Activated gamma-delta T cell (primary cell): ENCODE results near the gene PSMA7.

Experiments used
- DNase-seq: peaks from one replicate; lab custom pipeline; 2025; lab: John Stamatoyannopoulos, UW

Gene PSMA7

DNA sequence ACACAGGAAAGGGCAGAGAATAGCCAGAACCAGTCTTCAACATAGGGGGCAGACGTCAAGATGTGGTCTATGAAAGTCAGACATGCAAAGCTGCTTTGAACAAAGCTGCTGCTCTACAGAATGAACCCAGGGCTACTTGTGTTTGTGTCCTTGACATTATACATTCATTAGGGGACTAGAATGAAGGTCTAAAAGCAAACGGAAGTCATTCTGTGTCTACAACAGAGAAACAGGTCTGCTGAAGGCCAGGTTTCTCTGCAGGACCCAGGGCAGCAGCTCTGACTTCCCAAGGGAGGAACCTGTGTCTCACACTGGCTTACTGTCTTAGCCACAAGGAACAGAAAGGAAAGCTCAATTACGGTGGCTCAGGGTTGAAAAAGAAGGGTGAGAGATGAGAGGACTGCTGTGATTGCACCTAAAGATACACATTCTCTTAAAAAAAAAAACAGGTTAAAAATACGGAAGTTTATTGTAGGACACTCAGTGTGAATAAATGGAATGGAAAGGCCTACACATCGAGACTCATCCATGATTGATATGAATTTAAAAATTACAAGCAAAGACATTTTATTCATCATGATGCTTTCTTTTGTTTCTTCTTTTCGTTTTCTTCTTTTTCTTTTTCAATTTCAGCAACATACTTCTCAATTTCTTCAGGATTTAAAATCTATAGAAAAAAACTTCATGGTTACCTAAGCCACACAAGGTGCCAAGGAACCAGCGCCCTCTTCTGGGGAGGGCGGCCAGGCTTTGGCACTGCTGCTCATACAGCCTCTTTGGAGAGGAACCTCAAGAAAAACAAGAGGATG is 6.7 kb downstream of the PSMA7 start:
- DNase-seq, result peak; percentile 36

DNA sequence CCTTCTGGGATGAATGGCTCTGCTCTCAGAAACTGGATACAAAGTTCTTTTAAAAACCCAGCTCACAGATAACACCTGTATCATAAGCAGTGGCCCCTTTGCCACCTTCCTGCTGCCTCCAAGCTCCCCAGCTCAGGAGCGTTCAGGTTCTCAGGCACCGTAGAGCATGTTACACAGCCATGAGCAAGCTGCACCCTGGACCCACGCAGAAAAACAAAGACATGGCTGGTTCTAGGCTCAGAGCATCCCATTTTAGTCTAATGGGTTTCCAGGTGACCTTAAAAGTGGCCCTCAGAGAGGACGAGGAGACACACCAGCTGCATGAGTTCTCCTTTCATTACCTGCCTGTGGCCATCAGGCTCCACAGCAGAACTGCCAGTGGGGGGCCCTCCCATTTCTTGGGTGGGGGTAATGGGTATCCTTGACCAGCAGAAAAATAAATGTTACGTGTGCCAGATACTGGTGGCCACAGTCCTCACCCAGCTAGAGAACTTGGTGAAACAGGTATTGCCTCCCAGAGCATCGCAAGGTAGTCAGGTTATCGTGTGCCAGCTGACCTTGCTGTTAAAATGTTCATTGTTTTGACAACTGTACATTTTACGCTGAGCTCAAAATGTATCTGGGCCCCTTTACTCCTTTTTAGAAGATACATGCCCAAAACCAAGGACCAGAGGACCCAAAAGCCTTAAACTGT is 7.5 kb downstream of the PSMA7 start:
- DNase-seq, result no peak

DNA sequence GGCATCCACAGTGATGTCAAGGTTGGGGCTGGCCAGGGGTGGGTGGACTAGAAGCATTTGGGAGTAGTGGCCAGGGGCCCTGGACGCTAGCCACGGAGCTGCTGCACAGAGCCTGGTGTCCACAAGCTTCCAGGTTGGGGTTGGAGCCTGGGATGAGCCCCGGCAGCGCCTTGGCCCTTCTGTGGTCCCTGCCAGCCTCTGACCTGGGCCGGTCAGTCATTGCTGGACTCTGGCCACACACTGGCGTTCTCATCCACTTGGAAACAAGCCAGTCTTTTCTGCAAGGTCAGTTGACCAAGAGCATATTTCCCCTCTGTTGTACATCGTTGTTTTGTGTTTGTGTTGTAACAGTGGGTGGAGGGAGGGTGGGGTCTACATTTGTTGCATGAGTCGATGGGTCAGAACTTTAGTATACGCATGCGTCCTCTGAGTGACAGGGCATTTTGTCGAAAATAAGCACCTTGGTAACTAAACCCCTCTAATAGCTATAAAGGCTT is 8.4 kb downstream of the PSMA7 start:
- DNase-seq, result no peak

- DNase-seq, result no peak
Measured at GRCh38 chr20:62133864-62134263, 9.3 kb downstream of the PSMA7 start.

GRCh38 chr20:62133051-62133845 is 9.9 kb downstream of the PSMA7 start:
- no peak for DNase-seq

DNA sequence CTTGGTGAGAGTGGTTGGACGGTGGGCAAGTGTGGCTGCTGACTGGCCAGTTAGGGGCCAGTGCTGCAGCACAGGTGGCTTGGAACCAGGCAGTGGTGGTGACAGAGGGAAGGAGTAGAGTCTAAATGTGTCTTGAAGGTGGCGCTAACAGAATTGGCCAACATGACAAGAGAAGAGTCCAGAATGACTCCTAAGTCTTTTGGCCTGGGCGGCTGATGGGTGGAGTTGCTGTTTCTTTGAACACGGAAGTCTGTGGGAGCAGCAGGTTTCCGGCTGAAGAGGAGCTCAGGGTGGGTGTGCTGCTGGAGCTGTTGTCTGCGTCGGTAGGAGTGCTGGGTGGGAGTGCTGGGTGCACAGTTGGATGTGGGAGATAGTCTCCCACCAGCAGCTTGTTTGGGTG is 10.8 kb downstream of the PSMA7 start:
- no peak for DNase-seq

- no peak for DNase-seq
Measured at GRCh38 chr20:62131560-62132320, 11.5 kb downstream of the PSMA7 start.

GRCh38 chr20:62129731-62130531 is 13.3 kb downstream of the PSMA7 start:
- DNase-seq, result no peak

GRCh38 chr20:62128502-62128901 is 14.7 kb downstream of the PSMA7 start:
- no peak for DNase-seq

DNA sequence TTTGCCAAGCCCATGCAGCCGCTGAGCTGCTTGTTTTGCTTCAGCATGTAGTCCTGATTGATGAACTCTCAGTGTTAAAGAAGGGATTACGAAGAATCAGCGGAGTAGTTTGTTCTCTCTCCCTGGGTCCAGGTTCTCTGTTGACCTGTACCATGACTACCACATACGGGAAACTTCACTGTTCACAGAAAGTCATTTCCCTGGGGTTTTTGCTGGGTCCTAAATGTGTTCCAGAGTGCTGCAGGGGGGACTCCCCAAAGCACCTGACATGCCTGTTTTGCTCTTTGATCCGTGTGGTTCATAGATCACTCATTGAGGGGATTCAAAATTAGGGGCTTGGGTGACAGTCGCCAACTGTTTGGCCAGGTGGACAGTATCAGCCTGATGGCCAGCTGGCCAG is 15.4 kb downstream of the PSMA7 start:
- DNase-seq, result no peak

DNA sequence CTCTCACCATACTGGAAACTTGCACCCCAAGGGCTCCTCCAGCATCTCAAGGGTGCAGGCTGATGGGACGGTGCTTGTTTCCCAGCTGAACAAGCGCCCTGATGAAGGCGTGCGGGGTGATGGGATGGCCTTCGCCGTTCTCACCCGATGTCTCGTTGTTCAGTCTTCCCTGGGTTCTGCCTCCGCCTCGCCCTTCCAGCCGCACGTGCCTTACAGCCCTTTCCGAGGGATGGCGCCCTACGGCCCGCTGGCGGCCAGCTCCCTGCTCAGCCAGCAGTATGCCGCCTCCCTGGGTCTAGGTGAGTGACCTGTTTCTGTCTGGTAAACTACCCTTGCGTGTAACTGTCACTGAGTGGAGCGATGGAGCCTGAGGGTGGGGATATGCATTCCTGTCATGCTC is 17.1 kb downstream of the PSMA7 start:
- no peak for DNase-seq

- DNase-seq, result no peak
Measured at GRCh38 chr20:62123450-62124118, 19.6 kb downstream of the PSMA7 start.

GRCh38 chr20:62122654-62123449 is 20.3 kb downstream of the PSMA7 start:
- peak; percentile 45 for DNase-seq

GRCh38 chr20:62121776-62122653 is 21.2 kb downstream of the PSMA7 start, which contains the start of gene LSM14B:
Gene LSM14B, plus strand, starts transcription at chr20:62122475. Its CDS starts 192 bp downstream, at chr20:62122667.
- peak; percentile 96 for DNase-seq

DNA sequence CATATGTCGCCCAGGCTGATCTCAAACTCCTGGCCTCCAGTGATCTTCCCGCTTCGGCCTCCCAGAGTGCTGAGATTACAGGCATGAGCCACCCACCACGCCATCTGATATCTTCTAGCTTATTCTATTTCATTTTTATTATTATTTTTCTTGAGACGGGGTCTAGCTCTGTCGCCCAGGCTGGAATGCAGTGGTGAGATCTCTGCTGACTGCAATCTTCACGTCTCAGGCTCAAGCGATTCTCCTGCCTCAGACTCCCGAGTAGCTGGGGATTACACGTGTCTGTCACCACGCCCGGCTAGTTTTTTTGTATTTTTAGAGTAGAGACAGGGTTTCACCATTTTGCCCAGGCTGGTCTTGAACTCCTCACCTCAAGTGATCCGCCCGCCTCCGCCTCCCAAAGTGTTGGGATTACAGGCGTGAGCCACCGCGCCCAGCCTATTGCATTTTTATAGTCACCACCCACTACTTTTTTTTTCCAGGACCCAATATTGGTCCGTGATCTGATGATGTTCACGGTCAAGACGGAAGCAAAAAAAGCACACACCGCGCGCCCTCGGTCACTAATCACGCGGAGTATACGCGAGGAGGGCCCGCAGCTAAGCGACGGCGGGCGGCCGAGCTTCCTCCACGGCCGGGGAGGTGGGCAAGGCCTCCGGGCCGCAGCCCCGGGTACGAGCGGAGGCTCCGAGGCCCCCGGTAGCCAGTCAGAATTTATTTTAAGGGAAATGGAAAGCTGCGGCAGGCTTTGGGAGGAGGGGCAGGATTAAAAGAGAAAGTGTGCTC is 22.0 kb downstream of the PSMA7 start:
- DNase-seq, result no peak

DNA sequence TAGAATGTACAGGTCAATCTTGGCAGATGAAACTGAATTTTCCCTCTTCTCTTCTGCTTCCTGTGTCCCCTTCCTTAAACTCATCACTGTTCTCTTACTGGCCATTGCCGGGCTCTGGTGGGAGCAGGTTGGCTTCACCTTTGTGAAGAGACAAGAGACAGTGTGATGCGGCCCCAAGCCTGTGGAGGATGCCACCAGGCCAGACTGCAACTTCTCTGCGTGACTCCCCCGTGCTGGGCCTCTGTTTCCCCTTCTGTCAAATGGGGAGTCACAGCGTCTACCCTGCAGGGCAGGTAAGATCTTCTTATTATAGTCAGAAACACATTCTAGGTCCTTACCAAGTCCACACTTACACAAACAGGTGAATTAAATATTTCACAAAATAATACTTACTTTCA is 22.8 kb downstream of the PSMA7 start:
- no peak for DNase-seq

DNA sequence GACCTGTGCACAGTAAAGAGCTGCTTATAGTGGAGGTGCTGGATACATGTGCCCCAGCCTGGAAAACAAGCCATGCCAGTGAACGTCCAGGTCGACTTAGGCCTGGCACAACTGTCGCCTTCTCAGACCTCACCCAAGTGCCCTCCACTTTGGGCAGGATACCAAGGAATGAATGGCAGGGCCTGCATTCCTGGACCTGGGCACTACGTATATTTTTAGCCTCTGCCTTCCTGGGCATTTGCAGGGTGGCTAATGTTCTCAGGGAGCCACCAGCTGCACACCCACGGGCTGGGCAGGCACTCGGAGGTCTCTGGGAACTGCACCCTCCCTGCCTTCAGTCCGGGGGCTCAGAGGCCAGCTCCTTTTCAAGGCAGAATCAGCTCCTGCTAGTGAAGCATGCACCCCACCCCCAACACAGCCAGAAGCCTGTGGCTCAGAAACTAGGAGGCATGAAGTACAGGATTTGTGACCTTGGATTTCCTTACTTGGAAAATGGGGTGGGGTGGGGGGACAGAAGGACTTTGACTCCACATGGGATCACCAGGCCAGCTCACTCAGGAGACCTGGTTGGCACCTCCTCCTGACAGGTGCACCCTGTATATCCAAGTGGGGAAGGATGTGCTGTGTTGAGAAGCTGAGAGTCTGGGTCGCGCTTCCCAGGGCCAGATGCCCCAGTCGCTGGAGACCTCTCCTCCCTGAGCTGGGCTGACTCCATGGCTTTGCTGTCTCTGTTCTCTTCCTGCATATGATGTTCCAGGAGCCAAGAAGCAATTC is 23.4 kb downstream of the PSMA7 start:
- DNase-seq, result no peak
